Stimulated activated CD4-positive, alpha-beta T cell treated with anti-CD3 and anti-CD28 coated beads, Interleukin-1b, Interleukin-23, amount 100 ng/mL, for 4 hours (primary cell): ENCODE data around the gene PYDC1.
"Not testable (repeated sequence)": the region's sequence is repeated elsewhere in the genome, so short reads cannot be mapped to it uniquely, and the experiment has no call there.

Source experiments
- DNase-seq, 2 donors: peaks; one replicate each; pipeline ENCODE4 v3.0.0-alpha.2; 2020; ENCODE audit warnings: low read depth in 2 of 2

Gene PYDC1

GRCh38 chr16:31179747-31180459, 37.0 kb downstream of the PYDC1 start, which contains the start of gene FUS:
FUS (plus strand) TSS chr16:31180139; CDS start chr16:31180215, 76 bp downstream.
- DNase-seq, result peak; percentile 89 to 92

- DNase-seq, result no peak
These were observed 37.7 kb downstream of the PYDC1 start for GRCh38 chr16:31179219-31179746.

- DNase-seq, result no peak
These were observed 39.8 kb downstream of the PYDC1 start for GRCh38 chr16:31177136-31177535.

GRCh38 chr16:31170048-31170447, 46.9 kb downstream of the PYDC1 start:
- DNase-seq, result not testable (repeated sequence)

GRCh38 chr16:31168848-31169247, 48.1 kb downstream of the PYDC1 start:
- no peak for DNase-seq

- DNase-seq, result no peak
These were observed 49.6 kb downstream of the PYDC1 start for GRCh38 chr16:31167315-31167714.
